Uterus (tissue), 4 donors: ENCODE results near the gene ALOX15. TPM values are rescaled to one million over a fixed set of nuclear protein-coding genes. Genes with fewer than 3 reads are reported as not detected.

ENCODE experiments used
- DNase-seq, 2 donors: peaks; one replicate each; pipeline ENCODE4 v3.0.0-alpha.2; 2019 to 2020
- H3K27ac ChIP-seq, 2 donors: fragments of 200-600 bp; sonication (generic); 1 replicate in 1 of 2; 2 replicates in 1 of 2; pipeline ENCODE4 v1.5.1; 2016 to 2018
- H3K27me3 ChIP-seq, 2 donors: fragments of 200-600 bp; sonication (generic); one replicate each; pipeline ENCODE4 v1.5.1; 2018 to 2019; ENCODE audit warnings: control low read depth in 1 of 2
- H3K36me3 ChIP-seq, 2 donors: fragments of 200-600 bp; sonication (generic); one replicate each; pipeline ENCODE4 v1.5.1; 2019; ENCODE audit warnings: control low read depth in 1 of 2
- H3K4me1 ChIP-seq, 2 donors: fragments of 200-600 bp; sonication (generic); one replicate each; pipeline ENCODE4 v1.5.1; 2018 to 2019; ENCODE audit warnings: control low read depth in 1 of 2
- H3K4me3 ChIP-seq, 2 donors: fragments of 200-600 bp; sonication (generic); 1 replicate in 1 of 2; 2 replicates in 1 of 2; pipeline ENCODE4 v1.5.1; 2018 to 2019; ENCODE audit warnings: mild to moderate bottlenecking in 1 of 2
- H3K9me3 ChIP-seq, 2 donors: fragments of 200-600 bp; sonication (generic); one replicate each; pipeline ENCODE4 v1.5.1; 2019; ENCODE audit warnings: control low read depth in 1 of 2
- CTCF ChIP-seq, 4 experiments: fragments of 200-600 bp in 2 of 4; fragments of 450-650 bp in 2 of 4; sonication (generic) in 2 of 4; IDR thresholded peaks; one replicate each; pipeline ENCODE4 v1.5.1; 2016 to 2019; ENCODE audit warnings: antibody characterized with exemption in 4 of 4, mild to moderate bottlenecking in 2 of 4, moderate library complexity in 1 of 4
- POLR2A ChIP-seq, 2 donors: fragments of 450-650 bp; IDR thresholded peaks; one replicate each; pipeline ENCODE4 v1.6.1; 2016; ENCODE audit warnings: antibody characterized with exemption in 2 of 2, mild to moderate bottlenecking in 1 of 2, moderate library complexity in 1 of 2
- intact Hi-C: fragments of 100-400 bp; cut with DNase I; formaldehyde crosslinking; loops from one replicate; pipeline ENCODE4 v1.15.1; 2023; ENCODE audit warnings: low total_unique reads
- total RNA-seq, 4 donors: library from RNA; depleted of rRNA in 3 of 4; stranded (reverse); fragments of >200 nt in 3 of 4; gene quantifications; one replicate each; pipeline versions ENCODE4 v1.1.0 to v1.2.4, GENCODE V29; 2014 to 2023
- donor health status: DM: yes; HTN: yes; CAD: no.

ALOX15 gene
- total RNA-seq, 4 donors from 2014 or later, result 0.24 to 2.9 TPM; not detected in 2

DNA sequence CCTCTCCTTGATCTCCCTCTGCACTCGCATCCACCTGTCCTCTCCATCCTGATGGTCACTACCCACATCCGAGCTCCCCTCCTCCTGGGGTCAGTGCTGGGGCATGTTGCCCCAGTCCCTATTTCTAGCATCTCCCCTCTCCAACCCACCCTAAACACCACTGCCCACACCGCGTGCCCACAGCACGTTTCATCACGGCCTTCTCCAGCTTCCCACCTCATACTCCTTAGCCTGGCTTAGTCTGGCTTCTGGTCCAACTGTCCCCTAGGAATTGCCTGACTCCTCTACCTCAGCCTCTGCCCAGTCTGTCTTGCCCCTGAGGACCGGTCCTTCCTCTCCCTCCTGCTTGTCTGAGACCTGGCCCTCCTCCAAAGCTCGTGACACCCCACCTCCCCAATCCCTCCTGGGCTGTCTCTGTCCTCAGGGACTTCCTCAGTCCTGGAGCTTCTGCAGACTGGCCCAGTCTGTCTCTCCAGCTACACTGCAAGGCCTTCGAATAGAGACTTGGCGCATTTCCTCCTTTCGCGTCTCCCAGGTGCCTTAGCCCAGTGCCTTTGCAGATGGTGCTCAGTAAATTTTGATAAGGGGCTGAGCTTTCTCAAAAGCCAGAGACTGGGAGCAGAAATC is 4.9 kb downstream of the ALOX15 start:
- Histone ChIP-seq H3K4me1 (peaks cover 0 to 4% of the 10 kb centered on the region in 2 donors), H3K27ac (no peak overlapping the region), H3K4me3 (no peak overlapping the region), H3K27me3 (peaks cover 0 to 17% of the 10 kb centered on the region in 2 donors), H3K9me3 (no peaks in the 10 kb centered on the region), H3K36me3 (no peaks in the 10 kb centered on the region)
- TF ChIP-seq CTCF (IDR thresholded peaks at IDR 0.05) (no peak), POLR2A (IDR thresholded peaks at IDR 0.05) (no peak)
- DNase-seq, result no peak
- intact Hi-C loops, result no loop called here

DNA sequence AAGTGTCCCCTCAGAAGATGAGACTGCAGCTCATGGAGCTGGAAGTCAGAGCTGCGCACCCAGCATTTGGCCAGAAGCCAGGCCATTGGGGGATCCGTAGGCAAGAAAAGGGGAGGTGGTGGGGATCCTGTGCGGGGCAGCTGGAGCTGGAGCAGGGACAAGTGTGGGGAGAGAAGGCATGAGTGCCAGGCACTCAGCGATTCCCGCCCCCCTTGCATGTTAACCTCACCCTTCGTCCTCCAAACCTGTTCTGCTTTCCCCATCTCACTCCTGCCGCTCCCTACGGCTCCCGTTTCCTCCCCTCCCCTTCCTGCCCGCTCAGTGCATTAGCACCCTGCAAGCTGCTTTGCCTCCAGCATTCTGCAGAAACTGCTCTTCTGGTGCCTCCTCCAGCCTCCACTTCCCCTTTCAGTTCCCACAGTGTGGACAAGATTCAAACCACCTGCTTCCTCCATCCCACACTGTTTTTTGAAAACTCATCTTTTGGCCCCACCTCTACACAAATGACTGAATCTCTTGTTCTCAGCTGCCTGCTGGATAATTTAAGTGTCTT is 5.6 kb downstream of the ALOX15 start:
- Histone ChIP-seq H3K4me1 (no peaks in the 10 kb centered on the region), H3K9me3 (no peaks in the 10 kb centered on the region), H3K4me3 (no peak overlapping the region), H3K27ac (no peak overlapping the region), H3K27me3 (peaks cover 0 to 12% of the 10 kb centered on the region in 2 donors), H3K36me3 (no peaks in the 10 kb centered on the region)
- TF ChIP-seq POLR2A (IDR thresholded peaks at IDR 0.05), result no peak
- no peak for TF ChIP-seq CTCF (IDR thresholded peaks at IDR 0.05)
- no peak for DNase-seq
- intact Hi-C loops, result no loop called here

DNA sequence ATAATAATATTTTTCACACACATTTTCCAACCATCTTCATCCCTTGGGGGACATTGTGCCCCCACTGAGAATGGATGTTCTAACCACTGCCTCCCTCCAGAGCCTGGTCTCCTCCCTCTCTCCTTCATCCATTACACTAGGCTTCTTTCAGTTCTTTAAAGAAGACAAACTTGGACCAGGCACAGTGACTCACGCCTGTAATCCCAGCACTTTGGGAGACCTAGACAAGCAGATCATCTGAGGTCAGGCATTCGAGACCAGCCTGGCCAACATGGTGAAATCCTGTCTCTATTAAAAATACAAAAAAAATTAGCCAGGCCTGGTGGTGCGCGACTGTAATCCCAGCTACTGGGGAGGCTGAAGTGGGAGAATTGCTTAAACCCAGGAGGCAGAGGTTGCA is 6.5 kb downstream of the ALOX15 start:
- no peak overlapping the region for H3K4me3 ChIP-seq
- H3K27me3 ChIP-seq, result peaks cover 0 to 12% of the 10 kb centered on the region in 2 donors
- TF ChIP-seq POLR2A (IDR thresholded peaks at IDR 0.05) (no peak), CTCF (IDR thresholded peaks at IDR 0.05) (no peak)
- no peaks in the 10 kb centered on the region for H3K36me3 ChIP-seq
- H3K9me3 ChIP-seq, result no peaks in the 10 kb centered on the region
- no peak for DNase-seq
- intact Hi-C loops, result no loop called here
- H3K27ac ChIP-seq, result no peak overlapping the region
- no peaks in the 10 kb centered on the region for H3K4me1 ChIP-seq

- H3K27me3 ChIP-seq, result peaks cover 0 to 12% of the 10 kb centered on the region in 2 donors
- no peak overlapping the region for H3K27ac ChIP-seq
- H3K4me1 ChIP-seq, result no peaks in the 10 kb centered on the region
- no peak for DNase-seq
- H3K9me3 ChIP-seq, result no peaks in the 10 kb centered on the region
- H3K4me3 ChIP-seq, result no peak overlapping the region
- no peaks in the 10 kb centered on the region for H3K36me3 ChIP-seq
- no peak for TF ChIP-seq CTCF (IDR thresholded peaks at IDR 0.05)
- TF ChIP-seq POLR2A (IDR thresholded peaks at IDR 0.05), result no peak
- intact Hi-C loops, result no loop called here
Observed at GRCh38 chr17:4633643-4634042, 7.8 kb downstream of the ALOX15 start.

DNA sequence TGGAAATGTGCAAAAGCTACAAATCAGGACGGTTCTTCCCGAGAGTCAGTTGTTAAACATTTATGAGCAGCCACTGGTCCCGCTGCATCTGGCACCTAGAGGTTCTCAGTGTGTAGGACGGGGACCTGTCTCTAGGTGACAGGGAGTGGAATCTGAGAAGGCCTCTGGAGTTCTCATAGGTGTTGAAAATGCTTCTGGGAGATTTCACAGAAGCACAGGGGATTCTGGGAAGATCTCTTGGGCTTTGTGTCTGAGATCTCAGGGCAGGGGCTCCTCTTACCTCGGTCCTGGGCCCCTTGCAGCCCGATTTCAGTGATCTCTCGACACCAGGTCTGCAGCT is 8.9 kb downstream of the ALOX15 start:
- Histone ChIP-seq H3K4me1 (no peaks in the 10 kb centered on the region), H3K9me3 (no peaks in the 10 kb centered on the region), H3K27ac (no peak overlapping the region), H3K36me3 (no peaks in the 10 kb centered on the region), H3K27me3 (peaks cover 0 to 12% of the 10 kb centered on the region in 2 donors), H3K4me3 (no peak overlapping the region)
- TF ChIP-seq POLR2A (IDR thresholded peaks at IDR 0.05), result no peak
- TF ChIP-seq CTCF (IDR thresholded peaks at IDR 0.05), result no peak
- intact Hi-C loops, result no loop called here
- no peak for DNase-seq
